Amniotic epithelial cell (primary cell): ENCODE results near the gene CLDN6.

Experiments
- DNase-seq: peaks from one replicate; pipeline ENCODE4 v3.0.0-alpha.2; 2010; ENCODE audit warnings: low read depth

Gene CLDN6

GRCh38 chr16:2987286-2987685 lies 30.7 kb downstream of the CLDN6 start:
- DNase-seq, result no peak

- no peak for DNase-seq
These were observed 31.3 kb downstream of the CLDN6 start for GRCh38 chr16:2986623-2987188.

GRCh38 chr16:2985893-2986355 lies 32.1 kb downstream of the CLDN6 start:
- no peak for DNase-seq

GRCh38 chr16:2985462-2985861 lies 32.5 kb downstream of the CLDN6 start:
- DNase-seq, result no peak

GRCh38 chr16:2983706-2984136 lies 34.3 kb downstream of the CLDN6 start:
- DNase-seq, result peak; percentile 62

GRCh38 chr16:2982402-2982801 lies 35.6 kb downstream of the CLDN6 start:
- no peak for DNase-seq

GRCh38 chr16:2981899-2982250 lies 36.1 kb downstream of the CLDN6 start:
- no peak for DNase-seq

GRCh38 chr16:2981177-2981898 lies 36.6 kb downstream of the CLDN6 start:
- DNase-seq, result peak; percentile 47

- DNase-seq, result peak; percentile 57
These were observed 37.5 kb downstream of the CLDN6 start, which contains the start of gene PKMYT1 for GRCh38 chr16:2980227-2981176. TSS of gene PKMYT1 (minus strand) at chr16:2980446. CDS start at chr16:2979657, 789 bp downstream.

GRCh38 chr16:2979669-2980226 lies 38.2 kb downstream of the CLDN6 start:
- no peak for DNase-seq

GRCh38 chr16:2977440-2977839 lies 40.5 kb downstream of the CLDN6 start:
- DNase-seq, result no peak

GRCh38 chr16:2976673-2977072 lies 41.3 kb downstream of the CLDN6 start:
- DNase-seq, result no peak

GRCh38 chr16:2976201-2976600 lies 41.8 kb downstream of the CLDN6 start:
- no peak for DNase-seq

- DNase-seq, result no peak
These were observed 42.7 kb downstream of the CLDN6 start for GRCh38 chr16:2975161-2975795.

GRCh38 chr16:2974319-2975056 lies 43.5 kb downstream of the CLDN6 start:
- DNase-seq, result no peak

GRCh38 chr16:2973605-2974318 lies 44.2 kb downstream of the CLDN6 start:
- no peak for DNase-seq

- DNase-seq, result no peak
These were observed 44.9 kb downstream of the CLDN6 start for GRCh38 chr16:2973093-2973492.

- DNase-seq, result no peak
These were observed 45.8 kb downstream of the CLDN6 start for GRCh38 chr16:2971985-2972784.

GRCh38 chr16:2971134-2971984 lies 46.6 kb downstream of the CLDN6 start:
- DNase-seq, result no peak
